Kidney (tissue), 14 donors: ENCODE measurements around the gene NFIA. TPM values are rescaled to one million over a fixed set of nuclear protein-coding genes. Genes with fewer than 3 reads are reported as not detected.

Source experiments
- DNase-seq, 5 donors: peaks; one replicate each; pipeline ENCODE4 v3.0.0-alpha.2; 2013 to 2020
- FAIRE-seq: peaks from 2 replicates; lab custom pipeline; 2012; peaks lifted over from hg19 to GRCh38; lab: Jason Lieb, UNC
- H3K27ac ChIP-seq, 2 donors: one replicate each; pipeline ENCODE4 v1.7.0; 2013; ENCODE audit warnings: low read depth in 2 of 2, low read length in 2 of 2, inconsistent platforms in 1 of 2
- H3K27me3 ChIP-seq: one replicate; pipeline ENCODE4 v1.7.1; 2013; ENCODE audit warnings: low read length, inconsistent platforms; ENCODE audit not compliant: control insufficient read depth, insufficient read depth
- H3K36me3 ChIP-seq, 3 donors: one replicate each; pipeline versions ENCODE4 v1.7.0 to v1.7.1; 2013; ENCODE audit warnings: low read length in 3 of 3, control low read depth in 1 of 3, inconsistent platforms in 1 of 3; ENCODE audit not compliant: insufficient read depth in 3 of 3, control insufficient read depth in 2 of 3
- H3K4me1 ChIP-seq, 3 donors: one replicate each; pipeline versions ENCODE4 v1.7.0 to v1.7.1; 2013; ENCODE audit warnings: low read length in 3 of 3, inconsistent platforms in 1 of 3, low read depth in 1 of 3; ENCODE audit not compliant: control insufficient read depth in 2 of 3, insufficient read depth in 2 of 3
- H3K4me3 ChIP-seq, 3 donors: one replicate each; pipeline versions ENCODE4 v1.7.0 to v1.8.1; 2013; ENCODE audit warnings: low read length in 3 of 3, control low read depth in 1 of 3, inconsistent platforms in 1 of 3
- H3K9ac ChIP-seq, 3 donors: one replicate each; pipeline versions ENCODE4 v1.7.0 to v1.7.1; 2013; ENCODE audit warnings: low read length in 3 of 3, control low read depth in 1 of 3, inconsistent platforms in 1 of 3
- H3K9me3 ChIP-seq, 3 donors: one replicate each; pipeline versions ENCODE4 v1.7.0 to v1.7.1; 2013; ENCODE audit warnings: low read length in 3 of 3, control low read depth in 1 of 3, inconsistent platforms in 1 of 3; ENCODE audit not compliant: control insufficient read depth in 2 of 3, insufficient read depth in 1 of 3
- CTCF ChIP-seq: IDR thresholded peaks from 3 replicates; pipeline ENCODE4 v1.5.1; 2012; ENCODE audit warnings: mild to moderate bottlenecking, moderate library complexity, borderline replicate concordance; ENCODE audit not compliant: insufficient read depth; ENCODE audit errors: extremely low read depth
- intact Hi-C: fragments of 100-400 bp; cut with DNase I; formaldehyde crosslinking; loops from one replicate; pipeline ENCODE4 v1.11.1; 2022
- polyA plus RNA-seq: library from polyadenylated mRNA; stranded (reverse); fragments of 350-450 nt; fragmentation: Illumina TruSeq; extraction: RNeasy Lipid Tissue Mini Kit (QIAGEN cat#74804); gene quantifications from one replicate; pipeline ENCODE4 v1.2.3, GENCODE V29; 2014; ENCODE audit warnings: low read depth, low replicate concordance; ENCODE audit not compliant: insufficient read depth
- total RNA-seq: library from RNA; stranded (reverse); fragmentation: NEBNext Ultra II Directional; extraction: Animal tissue kit (Norgen Biotek cat#: 25700); gene quantifications from one replicate; pipeline ENCODE4 v1.2.1, GENCODE V29; 2021
- donor health status: control.
- donor health status: control.
- donor health status: control.
- donor health status: control.
- donor health status: control.
- donor health status: DM: yes; HTN: yes; CAD: no.
- donor health status: Normal renal cell carcinoma (clear cell type).

NFIA gene
- total and polyA plus RNA-seq, 2 donors from 2014 or later: 4.8 to 87.5 TPM

GRCh38 chr1:61326713-61327112, 244.4 kb downstream of the NFIA start:
- Histone ChIP-seq H3K9me3 (no peaks in the 10 kb centered on the region), H3K27me3 (no peaks in the 10 kb centered on the region), H3K27ac (no peak overlapping the region), H3K4me1 (no peaks in the 10 kb centered on the region), H3K4me3 (no peak overlapping the region), H3K9ac (no peak overlapping the region), H3K36me3 (no peaks in the 10 kb centered on the region)
- TF ChIP-seq CTCF: no peak
- FAIRE-seq: no peak
- no peak for DNase-seq
- intact Hi-C loops: no loop called here

GRCh38 chr1:61327436-61327835, 245.1 kb downstream of the NFIA start:
- intact Hi-C loops: no loop called here
- FAIRE-seq: no peak
- Histone ChIP-seq H3K27ac (no peak overlapping the region), H3K4me3 (no peak overlapping the region), H3K9ac (no peak overlapping the region), H3K9me3 (no peaks in the 10 kb centered on the region), H3K27me3 (no peaks in the 10 kb centered on the region), H3K36me3 (no peaks in the 10 kb centered on the region), H3K4me1 (no peaks in the 10 kb centered on the region)
- no peak for TF ChIP-seq CTCF
- DNase-seq: no peak

- H3K4me3 ChIP-seq: no peak overlapping the region
- H3K9me3 ChIP-seq: no peaks in the 10 kb centered on the region
- H3K27me3 ChIP-seq: no peaks in the 10 kb centered on the region
- DNase-seq (no peak), FAIRE-seq (no peak)
- intact Hi-C loops: no loop called here
- no peak overlapping the region for H3K27ac ChIP-seq
- H3K36me3 ChIP-seq: peaks cover 0 to 3% (median 0%) of the 10 kb centered on the region in 3 donors
- H3K4me1 ChIP-seq: no peaks in the 10 kb centered on the region
- H3K9ac ChIP-seq: no peak overlapping the region
- no peak for TF ChIP-seq CTCF
Observed at GRCh38 chr1:61329556-61329955, 247.2 kb downstream of the NFIA start.

GRCh38 chr1:61330018-61330417, 247.7 kb downstream of the NFIA start:
- no peak for DNase-seq
- Histone ChIP-seq H3K36me3 (peaks cover 0 to 3% (median 0%) of the 10 kb centered on the region in 3 donors), H3K4me1 (no peaks in the 10 kb centered on the region), H3K9ac (no peak overlapping the region), H3K27ac (no peak overlapping the region), H3K4me3 (no peak overlapping the region), H3K27me3 (no peaks in the 10 kb centered on the region), H3K9me3 (no peaks in the 10 kb centered on the region)
- TF ChIP-seq CTCF: no peak
- FAIRE-seq: no peak
- intact Hi-C loops: no loop called here
